HG03103 (cell line): ENCODE results near the gene IL5RA.

Source experiments
- ATAC-seq: cut with Tn5 transposase; IDR thresholded peaks from one replicate; pipeline ENCODE4 v1.9.1; 2021; ENCODE audit warnings: low read depth; ENCODE audit not compliant: unreplicated experiment

IL5RA gene, protein sequence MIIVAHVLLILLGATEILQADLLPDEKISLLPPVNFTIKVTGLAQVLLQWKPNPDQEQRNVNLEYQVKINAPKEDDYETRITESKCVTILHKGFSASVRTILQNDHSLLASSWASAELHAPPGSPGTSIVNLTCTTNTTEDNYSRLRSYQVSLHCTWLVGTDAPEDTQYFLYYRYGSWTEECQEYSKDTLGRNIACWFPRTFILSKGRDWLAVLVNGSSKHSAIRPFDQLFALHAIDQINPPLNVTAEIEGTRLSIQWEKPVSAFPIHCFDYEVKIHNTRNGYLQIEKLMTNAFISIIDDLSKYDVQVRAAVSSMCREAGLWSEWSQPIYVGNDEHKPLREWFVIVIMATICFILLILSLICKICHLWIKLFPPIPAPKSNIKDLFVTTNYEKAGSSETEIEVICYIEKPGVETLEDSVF

DNA sequence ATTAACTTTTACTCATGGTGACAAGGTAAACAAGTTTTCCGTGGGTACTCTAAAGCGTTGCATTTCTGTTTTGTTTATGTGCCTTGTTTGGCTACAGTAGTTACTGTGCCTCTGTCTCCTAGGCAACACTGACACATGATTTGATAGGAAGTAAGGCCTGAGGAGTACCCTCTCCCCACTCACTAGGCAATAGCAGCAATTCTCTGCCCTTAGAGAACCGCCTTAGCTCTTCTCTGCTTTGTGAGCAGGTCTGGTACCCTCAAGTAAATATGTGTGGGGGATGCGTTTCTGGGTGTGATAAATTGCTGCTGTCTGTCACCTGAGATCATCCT, at the start of gene IL5RA:
Gene IL5RA, minus strand, starts transcription at position 76 of the 332 bp plus-strand sequence. CDS start 5,390 bp downstream, outside the sequence.
- peak; percentile 49 for ATAC-seq

DNA sequence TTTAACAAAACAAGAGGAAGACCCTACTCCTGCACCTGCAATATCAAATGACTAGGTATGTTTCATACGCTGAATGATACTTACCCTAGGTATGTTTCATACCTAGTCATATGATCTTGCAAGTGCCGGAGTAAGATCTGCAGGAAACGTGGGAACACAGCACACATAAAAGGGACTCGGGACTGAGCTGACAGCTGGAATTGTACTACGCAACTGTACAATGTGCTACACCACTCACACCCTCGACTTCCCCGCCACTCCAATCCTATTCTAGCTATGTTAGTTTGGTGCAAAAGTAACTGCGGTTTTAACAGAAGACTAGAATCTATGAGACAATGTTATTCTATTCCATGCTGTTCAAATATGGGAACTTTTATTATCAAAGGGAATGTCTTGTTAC, 47.3 kb upstream of the IL5RA start:
- ATAC-seq: no peak

DNA sequence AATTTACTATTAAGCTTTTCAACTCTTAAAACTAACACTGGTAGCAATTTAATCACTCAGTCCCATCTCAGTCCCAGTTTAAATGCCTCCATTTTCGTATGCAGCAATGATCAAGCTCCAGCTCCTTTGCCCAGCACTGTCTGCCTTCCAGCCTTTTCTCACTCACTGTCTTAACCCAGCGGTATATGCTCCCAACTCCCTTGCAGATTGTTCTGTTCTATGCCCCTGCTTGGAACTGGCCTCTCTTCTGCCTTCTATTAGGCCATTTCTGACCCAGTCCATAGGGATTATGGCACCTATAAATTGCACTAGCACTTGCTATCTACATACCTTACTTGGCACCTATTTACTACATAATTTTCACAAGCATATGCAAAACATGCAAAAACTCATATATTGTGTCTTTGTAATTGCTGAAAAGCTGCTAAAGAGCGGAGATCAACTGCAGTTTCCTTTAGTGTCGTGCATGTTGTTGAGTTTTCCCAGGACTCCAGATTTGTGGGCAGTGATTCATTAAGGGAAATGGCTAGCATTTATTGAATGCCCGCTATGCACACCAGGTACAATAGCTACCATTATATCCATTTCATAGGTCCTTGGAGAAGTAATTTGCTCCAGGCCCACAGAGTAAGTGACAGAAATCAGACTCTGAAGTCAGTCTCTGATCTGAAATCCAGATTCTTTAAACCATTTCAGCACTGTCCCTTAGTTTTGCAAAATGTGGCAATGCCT, 44.9 kb upstream of the IL5RA start:
- no peak for ATAC-seq

DNA sequence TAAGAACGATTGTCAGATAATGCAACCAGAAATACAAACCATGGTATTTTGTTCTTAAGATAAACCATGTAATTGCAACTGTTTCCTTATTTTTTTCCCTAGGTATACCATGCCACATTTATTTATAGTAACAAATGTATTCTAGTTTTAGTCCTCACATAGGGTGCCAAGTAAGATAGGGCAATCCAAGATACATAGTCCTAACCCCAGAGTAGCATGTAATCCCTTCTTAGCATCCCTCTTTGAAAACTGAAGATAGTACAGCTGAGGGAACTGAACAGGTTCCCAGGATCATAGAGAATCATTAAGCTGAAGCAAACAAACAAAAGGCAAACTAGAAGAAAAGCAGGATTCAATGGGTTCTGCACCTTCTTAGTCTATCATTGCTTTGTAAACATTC, 41.3 kb upstream of the IL5RA start:
- ATAC-seq: no peak

DNA sequence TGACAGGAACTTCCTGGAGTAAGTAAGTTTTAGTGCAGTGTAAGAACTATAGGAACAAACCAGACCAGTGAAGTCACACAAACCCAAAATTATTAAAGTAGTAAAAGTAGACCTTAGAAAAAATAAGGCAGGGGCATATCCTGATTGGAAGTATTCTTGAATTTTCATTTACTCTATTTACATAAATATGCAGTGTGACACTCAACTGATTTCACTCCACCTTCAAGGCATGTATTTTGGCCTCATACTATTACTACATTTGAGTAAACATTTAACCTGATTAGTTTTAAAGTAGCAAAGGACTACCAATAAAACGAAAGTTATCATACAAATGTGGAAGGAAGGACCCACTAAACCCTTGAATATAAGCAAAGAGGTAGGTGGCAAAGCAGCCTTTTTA, 39.4 kb upstream of the IL5RA start:
- no peak for ATAC-seq

DNA sequence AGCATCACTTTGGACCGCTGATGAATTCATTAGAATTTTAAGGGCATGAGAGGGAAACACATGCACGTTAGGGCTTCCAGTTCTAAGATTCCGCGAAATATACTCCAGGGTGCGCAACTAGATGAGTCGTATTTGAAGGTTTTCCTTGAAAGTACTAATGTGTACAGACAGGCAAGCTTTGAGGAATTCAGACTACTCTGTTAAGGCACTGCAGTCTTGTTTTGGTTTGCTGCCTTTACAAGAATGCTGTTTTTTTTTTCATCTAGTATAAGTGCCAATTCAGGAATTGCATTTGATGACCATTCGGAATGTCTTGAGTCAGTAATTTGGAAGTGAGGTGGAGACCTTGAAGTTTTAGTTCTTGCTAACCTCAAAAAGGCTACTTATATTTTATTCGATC, 35.7 kb upstream of the IL5RA start:
- no peak for ATAC-seq

DNA sequence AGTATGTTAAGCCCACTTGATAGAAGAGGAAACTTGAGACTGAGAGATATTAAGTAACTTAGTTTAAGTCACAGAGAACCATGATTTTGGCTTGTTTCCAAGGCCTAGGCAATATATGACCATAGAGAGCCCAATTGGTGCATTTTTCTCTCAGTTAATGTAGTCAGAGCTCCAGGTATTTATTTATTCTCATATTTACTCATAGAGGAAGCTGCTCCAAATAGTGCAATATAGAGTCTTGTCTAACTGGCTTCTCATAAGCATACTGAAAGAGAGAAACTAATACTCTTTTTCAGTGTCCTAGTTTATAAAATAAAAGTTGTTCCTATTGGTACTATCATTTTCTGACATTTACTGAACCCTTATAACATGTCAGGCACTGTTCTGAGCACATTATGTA, 31.8 kb upstream of the IL5RA start:
- no peak for ATAC-seq

DNA sequence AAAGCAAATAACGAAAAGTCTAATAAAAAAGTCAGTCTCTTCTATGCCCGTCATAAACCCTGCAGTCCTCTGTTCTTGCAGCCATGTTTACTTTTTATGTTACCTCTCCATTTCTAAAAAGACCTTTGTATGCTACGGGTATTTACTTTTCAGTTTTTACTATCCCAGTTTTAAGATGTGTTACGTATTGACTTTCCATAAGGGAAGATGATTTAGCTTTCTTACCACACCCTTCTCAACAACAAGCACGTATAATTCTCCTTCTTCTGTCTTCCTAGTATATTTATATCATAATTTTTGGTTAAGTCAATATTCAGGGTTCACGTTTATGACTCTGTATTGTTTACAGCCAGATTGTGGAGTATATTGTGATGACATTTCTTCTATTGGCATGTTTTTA, 27.4 kb upstream of the IL5RA start:
- ATAC-seq: no peak

DNA sequence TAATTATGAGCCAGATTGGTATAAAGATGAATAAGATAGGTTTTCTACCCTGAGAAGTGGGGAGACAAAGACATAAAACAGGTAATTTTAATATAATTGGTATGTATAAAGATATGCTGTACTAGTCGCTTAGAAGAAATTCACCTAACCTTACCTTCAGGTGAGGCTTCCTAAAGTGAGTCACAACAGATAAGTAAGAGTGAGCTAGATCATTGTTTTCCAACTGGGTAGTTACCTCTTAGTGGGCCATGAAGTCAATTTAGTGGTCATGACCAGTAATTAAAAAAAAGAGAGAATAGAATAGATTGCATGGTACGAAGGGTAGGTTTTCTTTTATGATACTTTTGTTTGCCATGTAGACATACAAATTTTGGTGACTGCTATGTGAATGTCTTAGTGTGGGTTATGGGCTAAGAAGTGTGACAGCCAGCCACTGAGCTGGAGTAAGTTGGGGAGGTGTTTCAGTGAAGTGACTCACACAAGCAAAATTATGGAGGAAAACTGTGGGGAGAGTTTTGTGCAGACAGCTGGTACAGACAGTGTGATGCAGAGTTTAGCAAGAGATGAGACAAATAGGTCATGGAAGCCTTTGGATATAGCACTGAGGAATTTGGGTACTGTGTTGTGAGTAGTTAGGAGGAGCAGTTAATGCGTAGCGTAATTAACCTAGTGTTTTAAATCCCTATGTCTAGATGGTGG, 24.7 kb upstream of the IL5RA start:
- ATAC-seq: no peak

DNA sequence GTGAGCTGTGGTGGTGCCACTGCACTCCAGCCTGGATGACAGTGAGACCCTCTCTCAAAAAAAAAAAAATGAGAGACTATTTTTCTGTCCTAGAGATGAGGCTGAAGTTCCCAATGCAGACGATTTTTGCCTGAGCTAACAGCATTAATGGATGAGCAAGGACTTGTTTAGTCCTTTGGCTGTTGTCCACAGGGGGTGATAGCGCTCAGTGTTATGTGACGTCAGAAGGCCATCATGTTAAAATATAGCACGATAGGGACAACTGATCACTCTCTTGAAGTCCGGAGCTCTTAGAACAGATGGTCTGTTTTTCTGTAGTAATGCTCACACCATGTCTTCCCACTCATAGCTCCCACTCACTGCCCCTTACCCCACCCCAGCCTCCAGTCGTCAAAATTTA, 23.3 kb upstream of the IL5RA start:
- ATAC-seq: no peak

DNA sequence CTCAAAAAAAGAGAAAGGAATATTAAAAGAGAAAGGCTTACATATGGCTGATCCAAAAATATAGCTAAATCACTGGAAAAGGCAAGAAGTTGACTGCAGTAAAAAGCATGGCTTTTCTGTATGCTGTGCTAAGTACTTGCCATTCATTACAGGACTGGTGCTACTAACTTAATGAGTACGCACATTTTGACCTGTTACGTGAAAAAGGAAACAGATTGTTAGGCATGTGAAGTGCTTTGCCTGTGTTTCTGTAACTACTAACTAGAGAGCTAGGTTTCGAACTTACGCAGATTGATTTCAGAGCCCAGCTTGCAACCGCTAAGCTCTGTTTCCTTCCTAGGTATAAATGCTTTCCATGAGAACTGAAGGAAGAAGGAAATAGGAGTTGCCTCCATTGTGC, 19.4 kb upstream of the IL5RA start:
- no peak for ATAC-seq

DNA sequence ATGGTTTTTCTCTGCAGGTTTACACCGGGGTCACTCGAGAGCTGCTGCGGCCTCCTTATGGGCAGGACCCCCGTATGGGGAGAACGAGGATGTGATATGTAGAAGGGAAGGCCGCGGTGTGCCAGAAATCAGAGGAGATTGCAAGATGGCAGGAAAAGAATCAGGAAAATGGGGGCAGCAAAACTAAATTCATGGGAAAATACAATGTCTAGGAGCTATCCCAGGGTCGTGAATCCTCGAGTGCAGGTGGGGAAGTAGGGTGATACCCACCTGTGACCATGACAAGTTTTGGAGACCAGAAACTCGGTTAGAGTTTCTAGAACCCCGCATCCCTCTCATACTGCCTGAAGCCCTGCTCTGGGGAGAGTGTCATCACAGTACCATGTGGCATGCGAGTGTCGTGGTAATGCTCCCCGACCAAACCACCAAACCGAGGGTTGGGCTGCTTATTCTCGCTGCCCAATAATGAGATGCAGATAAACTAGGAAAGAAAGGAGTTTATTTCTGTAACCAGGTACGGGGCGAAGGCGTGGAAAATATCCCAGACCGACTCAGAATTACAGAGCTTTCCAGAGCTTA, 17.3 kb upstream of the IL5RA start:
- no peak for ATAC-seq

DNA sequence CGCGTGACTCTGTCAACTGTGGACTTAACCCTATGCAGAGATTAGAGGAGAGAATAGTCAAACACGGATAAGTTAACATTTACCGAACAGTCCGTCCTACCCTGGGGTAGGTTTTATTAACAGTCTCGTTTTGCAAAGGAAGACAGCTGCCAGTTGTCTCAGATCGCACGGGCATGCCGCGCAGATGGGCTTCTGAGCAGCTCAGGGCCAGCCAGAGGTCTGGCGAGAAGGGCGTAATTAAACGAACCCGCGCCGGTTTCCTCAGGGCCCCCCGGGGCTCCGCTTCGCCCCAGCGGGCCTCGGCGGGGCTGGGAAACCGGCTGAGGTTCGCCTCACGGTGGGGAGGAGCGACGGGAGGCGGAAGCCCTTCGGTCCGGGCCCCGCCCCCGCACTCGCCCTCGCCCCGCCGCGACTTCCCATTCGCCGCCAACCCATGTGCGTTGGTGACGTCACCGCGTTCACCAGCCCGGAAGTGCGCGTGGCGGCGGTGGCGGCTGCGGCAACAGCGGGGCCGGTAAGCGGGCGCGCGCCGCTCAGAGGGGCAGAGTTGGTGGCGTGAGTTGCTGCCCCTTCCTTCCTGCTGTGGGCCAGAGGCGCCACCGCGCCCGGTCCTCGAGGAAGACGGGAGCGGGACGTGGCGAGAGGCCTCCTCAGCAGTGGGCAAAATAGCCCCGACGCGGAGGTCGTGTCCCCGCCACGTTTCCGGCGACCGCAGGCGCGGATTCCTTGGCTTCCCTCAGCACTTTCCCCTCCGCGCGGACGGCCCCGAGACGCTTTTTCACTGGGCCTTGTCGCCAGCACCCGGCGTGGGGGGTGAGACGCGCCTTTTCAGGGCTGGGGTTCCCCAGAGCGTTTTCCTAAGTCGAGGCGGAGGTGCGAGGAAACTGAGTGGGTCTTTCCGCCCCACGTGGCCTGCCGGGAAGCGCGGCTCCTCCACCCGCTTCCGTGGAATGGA, 16.6 kb upstream of the IL5RA start, which contains the start of gene TRNT1:
Gene TRNT1, plus strand, starts transcription at position 464 of the 955 bp plus-strand sequence. CDS start 2,101 bp downstream, outside the sequence.
- peak; percentile 94 for ATAC-seq

DNA sequence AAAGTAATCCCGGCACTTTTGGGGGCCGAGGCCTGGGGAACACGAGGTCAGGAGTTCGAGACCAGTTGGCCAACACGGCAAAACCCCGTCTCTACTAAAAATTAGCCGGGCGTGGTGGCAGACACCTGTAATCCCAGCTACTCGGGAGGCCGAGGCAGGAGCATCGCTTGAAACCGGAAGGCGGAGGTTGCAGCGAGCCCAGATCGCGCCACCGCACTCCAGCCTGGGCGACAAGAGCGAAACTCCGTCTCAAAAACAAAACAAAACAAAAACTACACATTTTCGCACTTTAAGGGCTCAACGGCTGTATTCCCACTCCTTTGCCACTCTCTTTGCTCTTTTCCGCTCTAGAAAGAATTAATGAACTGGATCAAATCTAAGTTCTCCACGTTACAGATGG, 15.8 kb upstream of the IL5RA start:
- ATAC-seq: no peak

DNA sequence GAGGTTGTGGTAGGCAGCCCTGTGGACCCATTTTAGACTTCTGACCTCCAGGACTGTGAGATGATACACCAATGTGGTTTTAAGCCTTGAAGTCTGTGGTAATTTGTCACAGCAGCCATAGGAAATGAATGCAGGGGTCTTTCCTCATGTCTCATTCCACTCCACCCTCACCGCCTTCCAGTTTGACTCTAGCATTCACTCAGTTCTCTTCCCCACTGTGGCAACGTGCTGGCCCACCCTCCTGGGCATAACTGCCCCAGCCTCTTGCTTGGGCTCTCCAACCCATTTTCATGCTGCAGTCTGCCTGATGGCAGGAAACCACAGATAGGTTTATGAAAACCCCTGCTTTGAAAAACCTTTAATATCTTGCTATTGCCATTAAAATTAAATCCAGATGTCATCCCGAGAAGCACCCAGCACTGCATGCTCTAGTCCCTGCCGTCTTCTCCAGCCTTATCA, 9.2 kb upstream of the IL5RA start:
- no peak for ATAC-seq

DNA sequence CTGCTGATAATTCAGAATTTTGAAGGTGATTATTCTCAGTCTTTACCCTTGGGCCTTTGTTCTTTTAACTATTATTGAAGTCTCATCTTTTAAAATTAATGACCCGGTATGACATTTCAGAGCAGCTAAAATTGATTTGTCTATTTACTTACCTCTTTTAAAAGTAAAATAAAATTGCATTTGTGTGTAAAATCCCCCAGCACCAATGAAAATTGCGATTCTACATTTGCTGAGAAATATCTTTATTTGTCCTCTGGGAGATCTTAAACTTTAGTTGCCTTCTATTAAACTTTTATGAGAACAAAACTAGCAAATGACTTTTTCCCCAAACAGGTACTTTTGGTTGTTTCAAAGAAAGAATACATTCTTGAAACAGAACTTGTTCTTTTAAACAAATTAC, 7.5 kb upstream of the IL5RA start:
- no peak for ATAC-seq

DNA sequence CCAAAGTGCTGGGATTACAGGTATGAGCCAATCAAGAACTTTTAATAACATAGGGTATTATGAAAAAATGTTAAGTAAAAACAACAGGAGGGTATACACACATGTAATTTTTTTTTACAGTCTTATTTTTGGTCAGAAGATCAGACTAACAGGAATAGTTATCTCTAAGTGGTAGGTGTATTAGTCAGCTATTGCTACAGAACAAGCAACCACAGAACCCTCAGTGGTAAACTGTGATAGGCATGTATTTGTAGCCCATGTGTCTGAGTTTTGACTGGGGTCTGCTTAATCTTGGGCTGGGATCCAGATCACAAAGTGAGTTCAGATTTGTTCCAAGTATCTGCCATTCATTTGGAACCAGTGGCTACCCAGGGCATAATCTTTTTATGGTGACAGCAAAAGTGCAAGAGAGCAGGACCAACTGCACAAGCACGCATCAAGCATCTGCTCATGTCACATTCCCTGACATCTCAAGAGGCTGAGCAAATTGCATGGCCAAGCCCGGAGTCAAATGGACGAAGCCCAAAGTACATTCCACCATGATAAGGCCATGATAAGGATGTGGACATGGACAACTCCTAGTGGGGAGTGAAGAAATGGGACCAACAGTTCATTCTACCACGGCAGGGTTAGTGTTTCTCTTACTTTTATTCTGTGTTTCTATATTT, 3.0 kb upstream of the IL5RA start:
- ATAC-seq: no peak

DNA sequence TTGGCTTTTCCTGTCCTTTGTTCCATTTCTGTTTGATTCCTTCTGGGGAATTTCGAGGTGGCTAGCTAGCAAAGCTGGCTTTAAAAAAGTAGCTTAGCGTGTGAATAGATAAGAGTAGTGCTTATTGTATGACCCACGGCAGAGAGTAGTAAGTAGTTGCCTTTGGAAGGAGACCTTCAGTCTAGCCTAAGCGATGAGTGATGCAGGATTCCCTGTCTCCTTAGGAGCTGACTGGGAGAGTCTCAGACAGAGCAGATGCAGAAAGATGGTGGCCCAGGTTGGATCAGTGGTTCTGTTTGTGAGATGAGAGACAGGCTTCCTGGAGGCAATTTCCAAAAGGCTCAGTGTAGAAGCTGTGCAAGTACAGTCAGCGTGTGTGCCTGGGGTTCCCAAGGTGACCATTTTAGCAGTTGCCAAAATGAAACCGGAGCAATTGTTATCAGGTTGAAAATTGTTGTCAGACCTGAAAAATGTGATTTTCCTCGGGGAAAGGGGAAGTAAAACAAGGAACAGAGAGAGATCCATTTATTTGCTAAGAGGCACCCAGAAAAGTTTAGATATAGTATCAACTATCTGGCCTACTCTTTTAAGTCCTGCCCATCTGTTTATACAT, 681 bp upstream of the IL5RA start:
- no peak for ATAC-seq
